Keratinocyte (primary cell): ENCODE data around the gene MS4A8. TPM values are rescaled to one million over a fixed set of nuclear protein-coding genes. Genes with fewer than 3 reads are reported as not detected.

Experiments used
- DNase-seq: peaks from one replicate; pipeline ENCODE4 v3.0.0-alpha.2; 2011; ENCODE audit warnings: low read depth, missing footprints, low spot score
- FAIRE-seq: peaks from 2 replicates; lab custom pipeline; 2011; peaks lifted over from hg19 to GRCh38; lab: Jason Lieb, UNC
- H2AFZ ChIP-seq: 2 replicates; pipeline ENCODE4 v1.6.0; 2012; ENCODE audit warnings: low read length, control low read depth, inconsistent platforms; ENCODE audit not compliant: control insufficient read depth
- H3K27ac ChIP-seq: 2 replicates; pipeline ENCODE4 v1.5.1; 2011; ENCODE audit warnings: low read length; ENCODE audit not compliant: control insufficient read depth, insufficient read depth
- H3K27me3 ChIP-seq: 3 replicates; pipeline ENCODE4 v1.6.0; 2011; ENCODE audit warnings: low read length; ENCODE audit not compliant: control insufficient read depth, insufficient read depth; ENCODE audit errors: extremely low read depth
- H3K36me3 ChIP-seq, 2 experiments: 2 replicates in 1 of 2; 3 replicates in 1 of 2; pipeline ENCODE4 v1.5.1; 2011; ENCODE audit warnings: low read length in 2 of 2, mild to moderate bottlenecking in 1 of 2; ENCODE audit not compliant: control insufficient read depth in 2 of 2, insufficient read depth in 2 of 2; ENCODE audit errors: extremely low read depth in 1 of 2
- H3K4me1 ChIP-seq: 3 replicates; pipeline ENCODE4 v1.5.1; 2011; ENCODE audit warnings: low read length; ENCODE audit not compliant: control insufficient read depth, insufficient read depth; ENCODE audit errors: extremely low read depth
- H3K4me2 ChIP-seq: 3 replicates; pipeline ENCODE4 v1.6.0; 2011; ENCODE audit warnings: low read depth, low read length; ENCODE audit not compliant: control insufficient read depth, insufficient read depth; ENCODE audit errors: extremely low read depth
- H3K4me3 ChIP-seq, 3 experiments: fragments of 200-600 bp in 1 of 3; sonication (generic) in 1 of 3; 2 replicates in 2 of 3; 3 replicates in 1 of 3; pipeline ENCODE4 v1.5.1; 2011 to 2016; ENCODE audit warnings: low read length in 3 of 3, mild to moderate bottlenecking in 3 of 3, control low read depth in 2 of 3, inconsistent platforms in 1 of 3, low read depth in 1 of 3, mixed read lengths in 1 of 3, mixed run types in 1 of 3, moderate library complexity in 1 of 3; ENCODE audit not compliant: control insufficient read depth in 2 of 3, insufficient read depth in 2 of 3; ENCODE audit errors: extremely low read depth in 1 of 3
- H3K79me2 ChIP-seq: 2 replicates; pipeline ENCODE4 v1.6.0; 2012; ENCODE audit warnings: low read length; ENCODE audit not compliant: control insufficient read depth, insufficient read depth
- H3K9ac ChIP-seq: 3 replicates; pipeline ENCODE4 v1.6.0; 2011; ENCODE audit warnings: low read length; ENCODE audit not compliant: control insufficient read depth, insufficient read depth; ENCODE audit errors: extremely low read depth
- H3K9me1 ChIP-seq: 3 replicates; pipeline ENCODE4 v1.6.0; 2011; ENCODE audit warnings: low read length; ENCODE audit not compliant: control insufficient read depth, insufficient read depth; ENCODE audit errors: extremely low read depth
- H3K9me3 ChIP-seq: 2 replicates; pipeline ENCODE4 v1.5.1; 2012; ENCODE audit warnings: low read depth, low read length; ENCODE audit not compliant: control insufficient read depth
- H4K20me1 ChIP-seq: 3 replicates; pipeline ENCODE4 v1.6.0; 2011; ENCODE audit warnings: low read length; ENCODE audit not compliant: control insufficient read depth, insufficient read depth; ENCODE audit errors: extremely low read depth
- CTCF ChIP-seq, 3 experiments: IDR thresholded peaks in 1 of 3; conservative IDR thresholded peaks in 1 of 3; optimal IDR thresholded peaks in 1 of 3; 2 replicates in 2 of 3; 3 replicates in 1 of 3; pipeline versions ENCODE3 to v1.5.1; 2011; ENCODE audit warnings: low read length in 3 of 3, mild to moderate bottlenecking in 3 of 3, moderate library complexity in 2 of 3, control low read depth in 1 of 3, inconsistent platforms in 1 of 3; ENCODE audit not compliant: insufficient read depth in 2 of 3; ENCODE audit errors: extremely low read depth in 1 of 3
- EZH2 ChIP-seq: IDR thresholded peaks from one replicate; pipeline ENCODE4 v1.6.1; 2012; ENCODE audit warnings: inconsistent platforms, mild to moderate bottlenecking, low read length, moderate library complexity
- dilution Hi-C: fragments of 300-500 bp; cut with MboI; formaldehyde crosslinking; loops from one replicate; pipeline ENCODE4 v1.7.0; 2020; ENCODE audit warnings: low sequenced_read_pairs; ENCODE audit not compliant: extremely low pct_ligation_motif_present
- polyA plus RNA-seq, 5 experiments: library from polyadenylated mRNA; depleted of rRNA in 3 of 5; stranded (reverse) in 3 of 5; stranded (forward) in 1 of 5; unstranded in 1 of 5; fragments of >200 nt; gene quantifications; 1 replicate in 1 of 5; 2 replicates in 3 of 5; 3 replicates in 1 of 5; pipeline versions ENCODE4 v1.2.1 to v1.2.3, GENCODE V29; 2011 to 2012; ENCODE audit warnings: missing spikeins in 2 of 5, low read depth in 1 of 5, low replicate concordance in 1 of 5

MS4A8 gene
- polyA plus RNA-seq, 1 donor (not counting 4 experiments of a cell fraction or from before 2014, with no cell fraction given): not detected

GRCh38 chr11:60764879-60765278, 65.5 kb downstream of the MS4A8 start:
- dilution Hi-C loops: no loop called here
- no peak overlapping the region for H3K4me2 ChIP-seq

GRCh38 chr11:60765355-60765754, 65.9 kb downstream of the MS4A8 start:
- TF ChIP-seq CTCF (optimal IDR thresholded peaks at IDR 0.05 in 1 of 3, IDR thresholded peaks at IDR 0.05 in 1 of 3, conservative IDR thresholded peaks at IDR 0.05 in 1 of 3; ENCODE audit: extremely low read depth in 1 of 3, insufficient read depth in 2 of 3, low read length in 3 of 3) (no peak), EZH2 (no peak)
- peaks cover 8% of the 10 kb centered on the region for H3K4me1 ChIP-seq
- H3K9me1 ChIP-seq: peaks cover 3% of the 10 kb centered on the region
- H3K4me3 ChIP-seq: no peak overlapping the region
- H3K36me3 ChIP-seq: no peaks in the 10 kb centered on the region
- FAIRE-seq (no peak), DNase-seq (no peak)
- dilution Hi-C loops: no loop called here
- no peak overlapping the region for H3K4me2 ChIP-seq
- no peak overlapping the region for H3K27ac ChIP-seq
- no peaks in the 10 kb centered on the region for H3K79me2 ChIP-seq
- H3K9ac ChIP-seq: no peak overlapping the region
- no peaks in the 10 kb centered on the region for H4K20me1 ChIP-seq
- H3K27me3 ChIP-seq: no peaks in the 10 kb centered on the region
- H3K9me3 ChIP-seq: no peaks in the 10 kb centered on the region
- H2AFZ ChIP-seq: no peak overlapping the region

More at GRCh38 chr11:60764879-60765278, 65.5 kb downstream of the MS4A8 start:
- Histone ChIP-seq H3K4me1 (peaks cover 8% of the 10 kb centered on the region), H3K4me3 (no peak overlapping the region), H3K9ac (no peak overlapping the region), H3K9me3 (no peaks in the 10 kb centered on the region), H3K36me3 (no peaks in the 10 kb centered on the region), H3K79me2 (no peaks in the 10 kb centered on the region), H4K20me1 (no peaks in the 10 kb centered on the region), H3K27me3 (no peaks in the 10 kb centered on the region), H3K9me1 (peaks cover 3% of the 10 kb centered on the region), H2AFZ (no peak overlapping the region), H3K27ac (no peak overlapping the region)
- no peak for TF ChIP-seq CTCF (optimal IDR thresholded peaks at IDR 0.05 in 1 of 3, IDR thresholded peaks at IDR 0.05 in 1 of 3, conservative IDR thresholded peaks at IDR 0.05 in 1 of 3; ENCODE audit: extremely low read depth in 1 of 3, insufficient read depth in 2 of 3, low read length in 3 of 3)
- TF ChIP-seq EZH2: no peak
- FAIRE-seq (no peak), DNase-seq (no peak)

Other genes starting within 250 kb of the MS4A8 start
- gene MS4A1, start 243.8 kb upstream of the MS4A8 start, polyA plus RNA-seq: 0.06 to 0.82 TPM (median 0.07 TPM) in 3 replicates
- not detected in 3 replicates for gene MS4A12, start 206.8 kb upstream of the MS4A8 start, polyA plus RNA-seq
- not detected in 3 replicates for gene MS4A13, start 184.2 kb upstream of the MS4A8 start, polyA plus RNA-seq
- gene MS4A18, start 25.1 kb downstream of the MS4A8 start, polyA plus RNA-seq: not detected in 3 replicates
- 0.03 TPM in 1 of 3 replicates, not detected in the others for gene MS4A15, start 57.3 kb downstream of the MS4A8 start, polyA plus RNA-seq
- gene MS4A10, start 85.7 kb downstream of the MS4A8 start, polyA plus RNA-seq: not detected in 3 replicates
- 21.4 to 44.1 TPM (median 29.3 TPM) in 3 replicates for gene CCDC86, start 142.5 kb downstream of the MS4A8 start, polyA plus RNA-seq
- gene PTGDR2, start 156.3 kb downstream of the MS4A8 start, polyA plus RNA-seq: not detected in 3 replicates
- not detected in 3 replicates for gene ZP1, start 167.9 kb downstream of the MS4A8 start, polyA plus RNA-seq
- gene PRPF19, start 207.0 kb downstream of the MS4A8 start, polyA plus RNA-seq: 16.9 to 67.7 TPM (median 35.4 TPM) in 3 replicates
- 19.0 to 42.3 TPM (median 25.2 TPM) in 3 replicates for gene TMEM109, start 214.5 kb downstream of the MS4A8 start, polyA plus RNA-seq
- 16.6 to 54.1 TPM (median 29.7 TPM) in 3 replicates for gene TMEM132A, start 224.8 kb downstream of the MS4A8 start, polyA plus RNA-seq